ENCODE measurements around the gene NLRP1.

NLRP1 gene

DNA sequence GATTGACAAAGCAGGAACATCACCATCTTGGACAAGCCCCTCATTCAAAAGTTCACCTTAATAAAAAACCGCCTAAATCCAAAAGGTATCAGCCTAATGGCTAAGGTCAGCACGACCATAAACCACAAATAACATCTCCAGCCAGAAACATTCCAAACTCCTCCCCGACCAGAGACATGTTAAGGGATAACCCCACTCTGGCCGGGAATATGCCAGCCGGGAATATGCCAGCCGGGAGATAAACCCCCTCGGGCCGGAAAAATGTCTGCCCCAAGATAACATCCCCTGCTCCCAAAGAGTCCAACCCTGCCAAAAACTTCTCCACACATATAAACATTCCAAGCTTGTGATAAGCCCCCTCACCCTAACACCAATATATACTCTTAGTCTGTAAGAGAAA is 116.9 kb downstream of the NLRP1 start:
- Histone ChIP-seq H3K36me3 (ENCODE audit: control insufficient read depth, insufficient read depth, low read length) (peaks cover 22% of the 10 kb centered on the region), H3K4me3 (ENCODE audit: low read depth, low read length) (peak overlapping the region; percentile 91), H3K27me3 (ENCODE audit: control insufficient read depth, insufficient read depth, low read length) (no peaks in the 10 kb centered on the region), H3K9ac (ENCODE audit: low read depth, low read length) (peak overlapping the region; percentile 78; the same call in 1 of the 2 replicates), H3K4me1 (ENCODE audit: control insufficient read depth, insufficient read depth, low read length) (peaks cover 6% of the 10 kb centered on the region), H3K27ac (ENCODE audit: low read depth, low read length) (no peak overlapping the region), H3K9me3 (ENCODE audit: control insufficient read depth, insufficient read depth, low read length) (no peaks in the 10 kb centered on the region)

DNA sequence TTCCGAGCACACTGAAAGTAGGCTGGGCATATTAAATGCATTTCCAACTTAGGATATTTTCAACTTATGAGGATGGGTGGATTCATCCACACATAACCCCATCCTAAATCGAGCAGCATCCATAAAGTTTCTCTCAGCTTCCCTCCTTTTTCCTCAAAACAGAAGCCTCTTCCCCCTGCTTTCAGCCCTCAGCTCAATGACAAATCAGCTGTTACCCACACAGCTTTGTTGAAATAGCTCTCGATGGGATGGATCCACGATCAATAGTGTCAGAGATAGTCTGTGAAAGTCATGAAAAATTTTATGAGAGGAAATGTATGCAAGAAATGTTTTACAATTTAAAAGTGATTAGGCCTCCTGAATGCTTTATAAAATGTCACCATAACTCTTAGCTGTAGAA is 118.0 kb downstream of the NLRP1 start:
- H3K9ac ChIP-seq (ENCODE audit: low read depth, low read length) = no peak overlapping the region

DNA sequence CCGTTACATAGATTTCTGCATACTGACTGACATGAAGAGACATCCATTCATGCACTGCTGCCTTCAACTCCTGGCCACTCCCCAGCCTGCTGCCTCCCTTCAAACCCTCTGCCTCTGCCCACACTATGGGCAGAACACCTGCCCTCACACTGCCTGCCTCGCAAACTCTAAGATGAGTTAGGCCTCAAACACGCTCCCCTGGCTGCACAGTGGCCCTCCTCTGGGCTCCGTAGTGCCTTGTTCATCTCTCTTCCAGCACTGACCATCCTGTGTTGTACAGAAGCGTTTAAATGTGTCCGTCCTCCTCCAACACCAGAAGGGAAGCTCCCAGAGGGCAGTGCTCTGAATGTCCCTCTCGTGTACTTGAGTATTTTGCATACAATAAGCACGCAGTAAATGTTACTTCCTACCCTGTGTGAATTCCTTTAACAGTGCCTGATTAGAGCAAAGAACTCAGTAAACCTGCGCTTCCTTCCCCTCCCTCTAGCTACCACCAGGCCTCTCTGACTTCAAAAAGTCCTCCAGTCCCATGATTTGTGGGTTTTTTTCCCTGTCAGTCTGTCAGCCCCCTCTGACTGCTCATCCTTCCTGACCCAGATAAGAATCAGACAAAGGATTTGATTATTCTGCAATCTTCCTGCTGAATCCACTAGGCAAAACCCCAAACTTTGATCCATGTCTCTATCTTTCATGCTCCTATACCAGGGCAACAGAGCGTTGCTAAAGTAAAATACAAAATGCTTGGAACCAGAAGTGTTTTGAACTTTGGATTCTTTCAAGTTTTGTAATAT is 119.4 kb downstream of the NLRP1 start:
- Histone ChIP-seq H3K4me1 (ENCODE audit: control insufficient read depth, insufficient read depth, low read length) (peaks cover 6% of the 10 kb centered on the region), H3K4me3 (ENCODE audit: low read depth, low read length) (no peak overlapping the region), H3K27ac (ENCODE audit: low read depth, low read length) (no peak overlapping the region), H3K9me3 (ENCODE audit: control insufficient read depth, insufficient read depth, low read length) (no peaks in the 10 kb centered on the region), H3K36me3 (ENCODE audit: control insufficient read depth, insufficient read depth, low read length) (peaks cover 35% of the 10 kb centered on the region), H3K27me3 (ENCODE audit: control insufficient read depth, insufficient read depth, low read length) (no peaks in the 10 kb centered on the region), H3K9ac (ENCODE audit: low read depth, low read length) (no peak overlapping the region)

More for the DNA sequence above, 118.0 kb downstream of the NLRP1 start:
- H3K36me3 ChIP-seq (ENCODE audit: control insufficient read depth, insufficient read depth, low read length) = peaks cover 22% of the 10 kb centered on the region
- peak overlapping the region; percentile 91 for H3K4me3 ChIP-seq (ENCODE audit: low read depth, low read length)
- peaks cover 6% of the 10 kb centered on the region for H3K4me1 ChIP-seq (ENCODE audit: control insufficient read depth, insufficient read depth, low read length)
- H3K27ac ChIP-seq (ENCODE audit: low read depth, low read length) = no peak overlapping the region
- no peaks in the 10 kb centered on the region for H3K9me3 ChIP-seq (ENCODE audit: control insufficient read depth, insufficient read depth, low read length)
- H3K27me3 ChIP-seq (ENCODE audit: control insufficient read depth, insufficient read depth, low read length) = no peaks in the 10 kb centered on the region

Measured in HUES48 (cell line).